HEK293T (cell line): ENCODE results near the gene MED12L.

ENCODE experiments used
- CTBP1 ChIP-seq: fragments of 450-650 bp; IDR thresholded peaks from 2 replicates; pipeline ENCODE4 v1.6.1; 2016; ENCODE audit warnings: borderline replicate concordance
- FOXA1 ChIP-seq: fragments of 450-650 bp; IDR thresholded peaks from 2 replicates; pipeline ENCODE4 v1.6.1; 2016; ENCODE audit warnings: mild to moderate bottlenecking
- TARDBP ChIP-seq: fragments of 450-650 bp; IDR thresholded peaks from 2 replicates; pipeline ENCODE4 v1.6.1; 2016
- TF ChIP-seq, protein P1 (sequence below): fragments of 450-650 bp; IDR thresholded peaks from 2 replicates; pipeline ENCODE4 v1.6.1; 2016

DNA sequence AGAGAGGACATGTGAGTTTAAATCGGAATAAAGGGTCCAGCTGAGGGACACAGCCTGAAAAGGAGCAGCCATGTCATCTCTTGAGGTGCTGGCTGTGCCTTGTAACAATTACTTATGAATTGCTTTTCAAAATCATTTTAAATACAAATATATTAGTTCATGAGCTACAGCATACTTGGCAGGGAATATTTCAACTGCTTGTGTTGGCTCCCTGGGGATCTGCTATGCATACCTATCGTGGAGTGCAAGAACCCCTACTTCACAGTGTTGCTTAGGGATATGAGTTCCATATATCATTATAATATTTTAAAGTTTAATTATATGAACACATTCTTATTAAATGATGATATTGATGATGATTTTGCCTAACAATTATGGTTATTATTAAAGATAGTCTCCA, 212.0 kb downstream of the MED12L start:
- TF ChIP-seq FOXA1 (no peak), CTBP1 (no peak), TARDBP (no peak)
- TF ChIP-seq, protein P1, sequence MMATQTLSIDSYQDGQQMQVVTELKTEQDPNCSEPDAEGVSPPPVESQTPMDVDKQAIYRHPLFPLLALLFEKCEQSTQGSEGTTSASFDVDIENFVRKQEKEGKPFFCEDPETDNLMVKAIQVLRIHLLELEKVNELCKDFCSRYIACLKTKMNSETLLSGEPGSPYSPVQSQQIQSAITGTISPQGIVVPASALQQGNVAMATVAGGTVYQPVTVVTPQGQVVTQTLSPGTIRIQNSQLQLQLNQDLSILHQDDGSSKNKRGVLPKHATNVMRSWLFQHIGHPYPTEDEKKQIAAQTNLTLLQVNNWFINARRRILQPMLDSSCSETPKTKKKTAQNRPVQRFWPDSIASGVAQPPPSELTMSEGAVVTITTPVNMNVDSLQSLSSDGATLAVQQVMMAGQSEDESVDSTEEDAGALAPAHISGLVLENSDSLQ, result no peak
